GM12878 (cell line): ENCODE data around the gene GALNT18. TPM values are rescaled to one million over a fixed set of nuclear protein-coding genes. Genes with fewer than 3 reads are reported as not detected.

Source experiments
- ATAC-seq: fragments of 200-7000 bp; cut with Tn5 transposase; 3 replicates; pipeline ENCODE4 v1.9.1; 2020; ENCODE audit warnings: mild to moderate bottlenecking, moderate library complexity
- BruUV-seq: library from RNA; stranded (reverse); fragments of 400-500 nt; replicated peaks from 2 replicates; lab custom pipeline; 2021; lab: Mats Ljungman, UMichigan
- CTCF ChIA-PET: fragments of 300-600 bp; sonication (Branson Sonifier 250); formaldehyde crosslinking; extraction: SDS; loops from one replicate; lab custom pipeline; 2021; ENCODE audit warnings: inconsistent platforms; lab: Yijun Ruan, JAX
- POLR2A ChIA-PET: fragments of 350-600 bp; formaldehyde crosslinking; extraction: SDS; loops from one replicate; lab custom pipeline; 2021; ENCODE audit warnings: inconsistent platforms; lab: Charles Lee
- RAD21 ChIA-PET: fragments of 300-600 bp; sonication (Branson Sonifier 250); formaldehyde crosslinking; loops from one replicate; lab custom pipeline; 2023; ENCODE audit warnings: antibody characterized with exemption; ENCODE audit not compliant: unreplicated experiment; lab: Charles Lee
- SMC1A ChIA-PET: fragments of 300-600 bp; sonication (Branson Sonifier 250); formaldehyde crosslinking; loops from one replicate; lab custom pipeline; 2023; ENCODE audit not compliant: unreplicated experiment, uncharacterized antibody; lab: Charles Lee
- DNase-seq: peaks from one replicate; pipeline ENCODE4 v3.0.0-alpha.2; 2011; ENCODE audit warnings: low read depth, low spot score
- FAIRE-seq: peaks from 3 replicates; lab custom pipeline; 2011; peaks lifted over from hg19 to GRCh38; lab: Jason Lieb, UNC
- H2AFZ ChIP-seq: 2 replicates; pipeline ENCODE4 v1.6.0; 2011; ENCODE audit warnings: low read depth, low read length, control low read depth; ENCODE audit not compliant: control insufficient read depth
- H3K27ac ChIP-seq: 2 replicates; pipeline ENCODE4 v1.5.1; 2011; ENCODE audit warnings: control low read depth; ENCODE audit not compliant: control insufficient read depth, insufficient read depth
- H3K27me3 ChIP-seq, 2 experiments: replicated peaks in 1 of 2; 2 replicates each; pipeline versions ENCODE4 v1.6.0 to v1.6.1; 2011; ENCODE audit warnings: low read length in 1 of 2; ENCODE audit not compliant: control insufficient read depth in 2 of 2, insufficient read depth in 2 of 2
- H3K36me3 ChIP-seq, 2 experiments: 2 replicates each; pipeline ENCODE4 v1.5.1; 2011; ENCODE audit warnings: low read length in 1 of 2; ENCODE audit not compliant: control insufficient read depth in 2 of 2, insufficient read depth in 2 of 2
- H3K4me1 ChIP-seq: 2 replicates; pipeline ENCODE4 v1.6.1; 2011; ENCODE audit warnings: mild to moderate bottlenecking, low read length, moderate library complexity, mixed read lengths; ENCODE audit not compliant: control insufficient read depth, insufficient read depth
- H3K4me2 ChIP-seq: 2 replicates; pipeline ENCODE4 v1.6.0; 2011; ENCODE audit warnings: control low read depth; ENCODE audit not compliant: control insufficient read depth, insufficient read depth
- H3K4me3 ChIP-seq: fragments of 200-600 bp; sonication (generic); 2 replicates; pipeline ENCODE4 v1.5.1; 2016
- H3K79me2 ChIP-seq: 2 replicates; pipeline ENCODE4 v1.6.0; 2011; ENCODE audit warnings: low read length; ENCODE audit not compliant: control insufficient read depth, insufficient read depth
- H3K9ac ChIP-seq: 2 replicates; pipeline ENCODE4 v1.8.0; 2011; ENCODE audit warnings: low read length, control low read depth, mixed read lengths; ENCODE audit not compliant: control insufficient read depth, insufficient read depth
- H3K9me3 ChIP-seq: replicated peaks from 3 replicates; pipeline ENCODE4 v1.5.1; 2011; ENCODE audit warnings: mild to moderate bottlenecking, low read length; ENCODE audit not compliant: control insufficient read depth, insufficient read depth
- H4K20me1 ChIP-seq: 2 replicates; pipeline ENCODE4 v1.6.0; 2011; ENCODE audit not compliant: control insufficient read depth, insufficient read depth
- ASH2L ChIP-seq: fragments of 300-600, 200-600 bp; sonication (generic); IDR thresholded peaks from 2 replicates; pipeline ENCODE4 v1.6.1; 2017; ENCODE audit warnings: low read depth, mild to moderate bottlenecking, borderline replicate concordance
- BMI1 ChIP-seq: fragments of 450-650 bp; IDR thresholded peaks from 2 replicates; pipeline ENCODE4 v1.6.1; 2016; ENCODE audit warnings: mild to moderate bottlenecking, moderate library complexity, borderline replicate concordance
- EP300 ChIP-seq, 2 experiments: fragments of 150-350 bp in 1 of 2; IDR thresholded peaks; 2 replicates each; pipeline ENCODE4 v1.6.1; 2011 to 2012; ENCODE audit warnings: low read depth in 2 of 2, low read length in 2 of 2, borderline replicate concordance in 1 of 2, improper control_type of control experiment in 1 of 2, inconsistent platforms in 1 of 2; ENCODE audit not compliant: control insufficient read depth in 1 of 2
- HDAC6 ChIP-seq: fragments of 200-600 bp; sonication (generic); IDR thresholded peaks from one replicate; pipeline ENCODE4 v1.8.0; 2017; ENCODE audit warnings: antibody characterized with exemption; ENCODE audit not compliant: unreplicated experiment
- NBN ChIP-seq: fragments of 450-650 bp; IDR thresholded peaks from 2 replicates; pipeline ENCODE4 v1.6.1; 2016
- NFYB ChIP-seq: IDR thresholded peaks from 2 replicates; pipeline ENCODE4 v1.6.1; 2011; ENCODE audit warnings: low read depth, mild to moderate bottlenecking, low read length, improper control_type of control experiment, moderate library complexity; ENCODE audit not compliant: insufficient read depth
- SMAD1 ChIP-seq: fragments of 450-650 bp; IDR thresholded peaks from 2 replicates; pipeline ENCODE4 v1.6.1; 2018; ENCODE audit warnings: mild to moderate bottlenecking, low read depth; ENCODE audit not compliant: partially characterized antibody
- SMARCA5 ChIP-seq: fragments of 450-650 bp; IDR thresholded peaks from 2 replicates; pipeline ENCODE4 v1.6.1; 2017; ENCODE audit warnings: mild to moderate bottlenecking
- SPI1 ChIP-seq: IDR thresholded peaks from 2 replicates; pipeline ENCODE4 v1.6.1; 2011; ENCODE audit warnings: low read depth, mild to moderate bottlenecking, low read length, moderate library complexity, borderline replicate concordance; ENCODE audit not compliant: insufficient read depth
- SUPT20H ChIP-seq: IDR thresholded peaks from 2 replicates; pipeline ENCODE4 v1.6.1; 2011; ENCODE audit warnings: low read depth, mild to moderate bottlenecking, low read length, moderate library complexity, borderline replicate concordance; ENCODE audit not compliant: control insufficient read depth
- TAF1 ChIP-seq: IDR thresholded peaks from 2 replicates; pipeline ENCODE4 v1.6.1; 2011; ENCODE audit warnings: mild to moderate bottlenecking, low read depth, low read length, borderline replicate concordance
- WGBS: methylation state at CpG from one replicate; pipeline ENCODE4 v1.1.6; 2016; ENCODE audit warnings: low lambda C conversion rate; ENCODE audit not compliant: insufficient replicate concordance, insufficient coverage; ENCODE audit errors: missing lambda C conversion rate; 5-methylcytosine and 5-hydroxymethylcytosine counted together
- in situ Hi-C: fragments of 300-500 bp; cut with MboI; formaldehyde crosslinking; loops from 9 replicates; pipeline ENCODE4 v1.14.3; 2018; ENCODE audit warnings: mixed read lengths
- intact Hi-C: fragments of 100-400 bp; cut with micrococcal nuclease; formaldehyde crosslinking; loops from one replicate; pipeline ENCODE4 v1.14.2; 2022; ENCODE audit not compliant: unreplicated experiment
- polyA plus RNA-seq, 11 experiments: library from polyadenylated mRNA; depleted of rRNA in 4 of 11; unstranded in 6 of 11; stranded (reverse) in 5 of 11; fragments of >200 nt; fragmentation: Nextera tagmentation in 4 of 11; fragmentation: Illumina TruSeq in 1 of 11; extraction: Ambion mirVana in 4 of 11; extraction: Trizol in 1 of 11; gene quantifications; 1 replicate in 1 of 11; 2 replicates in 10 of 11; pipeline versions ENCODE4 v1.2.1 to v1.2.3, GENCODE V29; 2011 to 2016; ENCODE audit warnings: inconsistent platforms in 2 of 11, missing spikeins in 2 of 11, low read depth in 1 of 11
- total RNA-seq, 4 experiments: library from RNA; depleted of rRNA in 3 of 4; stranded (reverse); fragments of >200 nt in 3 of 4; fragmentation: Illumina TruSeq in 1 of 4; extraction: Trizol in 1 of 4; gene quantifications; 2 replicates each; pipeline versions ENCODE4 v1.2.1 to v1.2.3, GENCODE V29; 2013 to 2021
- TF ChIP-seq, protein P1 (sequence below): fragments of 450-650 bp; IDR thresholded peaks from 2 replicates; pipeline ENCODE4 v1.6.1; 2017; ENCODE audit warnings: mild to moderate bottlenecking
- TF ChIP-seq, protein P2 (sequence below): IDR thresholded peaks from 2 replicates; pipeline ENCODE4 v1.6.1; 2012; ENCODE audit warnings: low read length, inconsistent platforms
- TF ChIP-seq, protein P3 (sequence below): IDR thresholded peaks from 2 replicates; pipeline ENCODE4 v1.6.1; 2012; ENCODE audit warnings: low read depth, low read length, improper control_type of control experiment
- TF ChIP-seq, protein P4 (sequence below): fragments of 150-350 bp; IDR thresholded peaks from 2 replicates; pipeline ENCODE4 v1.6.1; 2016; ENCODE audit warnings: low read depth, low read length

The GALNT18 gene
- total and polyA plus RNA-seq, 10 of the 15 experiments (the other 5 are each of a cell fraction or from before 2014, with no cell fraction given) = 1.2 to 14.2 (median 6.3) TPM

DNA sequence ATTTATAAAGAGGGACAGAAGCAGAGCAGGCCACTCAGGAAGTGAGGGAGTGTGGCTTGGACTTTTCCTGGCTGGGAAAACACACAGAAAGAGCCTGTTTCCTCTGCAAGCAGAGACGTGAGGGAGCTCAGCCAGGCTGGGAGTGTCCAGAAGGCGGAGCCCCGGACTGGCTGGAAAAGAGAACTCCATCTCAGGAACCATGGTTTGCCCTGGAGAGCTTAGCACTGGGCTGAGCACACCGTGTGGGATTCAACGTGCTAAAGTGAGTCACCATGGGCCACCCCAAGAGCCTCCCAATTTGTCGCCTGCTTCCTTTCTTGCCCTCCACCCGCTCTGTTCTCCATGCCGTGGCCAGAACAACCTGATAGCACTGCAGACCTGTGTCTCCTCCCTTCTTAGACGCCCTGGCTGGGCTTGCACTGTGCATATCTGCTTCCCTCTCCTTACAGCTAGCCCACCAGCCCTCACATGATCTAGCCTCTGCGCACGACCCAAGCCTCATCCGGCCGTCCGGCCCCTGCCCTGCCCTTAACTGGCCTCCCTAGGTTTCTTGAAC, 51.8 kb downstream of the GALNT18 start:
- CTCF ChIA-PET = interaction anchor here (0.8 kb wide), 1 partner anchor 52 kb away, joined by 3 read pairs; the partner anchor contains the start of gene GALNT18
- 66% methylated on average over 13 of the region's 14 CpGs for WGBS
- no peak for ATAC-seq
- no peak overlapping the region for H3K27ac ChIP-seq
- H4K20me1 ChIP-seq = no peaks in the 10 kb centered on the region
- RAD21 ChIA-PET = no interaction called here
- peaks cover 10% of the 10 kb centered on the region for H3K79me2 ChIP-seq
- no peak for DNase-seq
- intact Hi-C loops (no loop called here), in situ Hi-C loops (no loop called here)
- BruUV-seq = no TSS peak
- no peaks in the 10 kb centered on the region for H3K27me3 ChIP-seq
- POLR2A ChIA-PET = no interaction called here
- H3K9me3 ChIP-seq = no peaks in the 10 kb centered on the region
- FAIRE-seq = no peak
- no peak overlapping the region for H2AFZ ChIP-seq
- no peaks in the 10 kb centered on the region for H3K36me3 ChIP-seq
- no peak overlapping the region for H3K4me3 ChIP-seq
- SMC1A ChIA-PET = interaction anchor here (1.3 to 1.7 kb wide), 3 partner anchors 15 to 218 kb away, joined by 3 to 4 read pairs (median 3); no protein-coding TSS in a partner anchor
- no peak overlapping the region for H3K9ac ChIP-seq
- no peak overlapping the region for H3K4me2 ChIP-seq
- peaks cover 21% of the 10 kb centered on the region for H3K4me1 ChIP-seq
- TF ChIP-seq, protein P1, sequence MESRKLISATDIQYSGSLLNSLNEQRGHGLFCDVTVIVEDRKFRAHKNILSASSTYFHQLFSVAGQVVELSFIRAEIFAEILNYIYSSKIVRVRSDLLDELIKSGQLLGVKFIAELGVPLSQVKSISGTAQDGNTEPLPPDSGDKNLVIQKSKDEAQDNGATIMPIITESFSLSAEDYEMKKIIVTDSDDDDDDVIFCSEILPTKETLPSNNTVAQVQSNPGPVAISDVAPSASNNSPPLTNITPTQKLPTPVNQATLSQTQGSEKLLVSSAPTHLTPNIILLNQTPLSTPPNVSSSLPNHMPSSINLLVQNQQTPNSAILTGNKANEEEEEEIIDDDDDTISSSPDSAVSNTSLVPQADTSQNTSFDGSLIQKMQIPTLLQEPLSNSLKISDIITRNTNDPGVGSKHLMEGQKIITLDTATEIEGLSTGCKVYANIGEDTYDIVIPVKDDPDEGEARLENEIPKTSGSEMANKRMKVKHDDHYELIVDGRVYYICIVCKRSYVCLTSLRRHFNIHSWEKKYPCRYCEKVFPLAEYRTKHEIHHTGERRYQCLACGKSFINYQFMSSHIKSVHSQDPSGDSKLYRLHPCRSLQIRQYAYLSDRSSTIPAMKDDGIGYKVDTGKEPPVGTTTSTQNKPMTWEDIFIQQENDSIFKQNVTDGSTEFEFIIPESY = no peak
- TF ChIP-seq SMARCA5 (no peak), SPI1 (no peak), NBN (no peak), EP300 (IDR thresholded peaks at IDR 0.05; ENCODE audit: borderline replicate concordance in 1 of 2, control insufficient read depth in 1 of 2, low read depth in 2 of 2, low read length in 2 of 2) (no peak), NFYB (no peak), SUPT20H (no peak), HDAC6 (no peak), BMI1 (no peak), TAF1 (no peak), SMAD1 (no peak), ASH2L (no peak)
- TF ChIP-seq, protein P2, sequence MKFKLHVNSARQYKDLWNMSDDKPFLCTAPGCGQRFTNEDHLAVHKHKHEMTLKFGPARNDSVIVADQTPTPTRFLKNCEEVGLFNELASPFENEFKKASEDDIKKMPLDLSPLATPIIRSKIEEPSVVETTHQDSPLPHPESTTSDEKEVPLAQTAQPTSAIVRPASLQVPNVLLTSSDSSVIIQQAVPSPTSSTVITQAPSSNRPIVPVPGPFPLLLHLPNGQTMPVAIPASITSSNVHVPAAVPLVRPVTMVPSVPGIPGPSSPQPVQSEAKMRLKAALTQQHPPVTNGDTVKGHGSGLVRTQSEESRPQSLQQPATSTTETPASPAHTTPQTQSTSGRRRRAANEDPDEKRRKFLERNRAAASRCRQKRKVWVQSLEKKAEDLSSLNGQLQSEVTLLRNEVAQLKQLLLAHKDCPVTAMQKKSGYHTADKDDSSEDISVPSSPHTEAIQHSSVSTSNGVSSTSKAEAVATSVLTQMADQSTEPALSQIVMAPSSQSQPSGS = no peak
- TF ChIP-seq, protein P3, sequence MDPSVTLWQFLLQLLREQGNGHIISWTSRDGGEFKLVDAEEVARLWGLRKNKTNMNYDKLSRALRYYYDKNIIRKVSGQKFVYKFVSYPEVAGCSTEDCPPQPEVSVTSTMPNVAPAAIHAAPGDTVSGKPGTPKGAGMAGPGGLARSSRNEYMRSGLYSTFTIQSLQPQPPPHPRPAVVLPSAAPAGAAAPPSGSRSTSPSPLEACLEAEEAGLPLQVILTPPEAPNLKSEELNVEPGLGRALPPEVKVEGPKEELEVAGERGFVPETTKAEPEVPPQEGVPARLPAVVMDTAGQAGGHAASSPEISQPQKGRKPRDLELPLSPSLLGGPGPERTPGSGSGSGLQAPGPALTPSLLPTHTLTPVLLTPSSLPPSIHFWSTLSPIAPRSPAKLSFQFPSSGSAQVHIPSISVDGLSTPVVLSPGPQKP = no peak
- TF ChIP-seq, protein P4, sequence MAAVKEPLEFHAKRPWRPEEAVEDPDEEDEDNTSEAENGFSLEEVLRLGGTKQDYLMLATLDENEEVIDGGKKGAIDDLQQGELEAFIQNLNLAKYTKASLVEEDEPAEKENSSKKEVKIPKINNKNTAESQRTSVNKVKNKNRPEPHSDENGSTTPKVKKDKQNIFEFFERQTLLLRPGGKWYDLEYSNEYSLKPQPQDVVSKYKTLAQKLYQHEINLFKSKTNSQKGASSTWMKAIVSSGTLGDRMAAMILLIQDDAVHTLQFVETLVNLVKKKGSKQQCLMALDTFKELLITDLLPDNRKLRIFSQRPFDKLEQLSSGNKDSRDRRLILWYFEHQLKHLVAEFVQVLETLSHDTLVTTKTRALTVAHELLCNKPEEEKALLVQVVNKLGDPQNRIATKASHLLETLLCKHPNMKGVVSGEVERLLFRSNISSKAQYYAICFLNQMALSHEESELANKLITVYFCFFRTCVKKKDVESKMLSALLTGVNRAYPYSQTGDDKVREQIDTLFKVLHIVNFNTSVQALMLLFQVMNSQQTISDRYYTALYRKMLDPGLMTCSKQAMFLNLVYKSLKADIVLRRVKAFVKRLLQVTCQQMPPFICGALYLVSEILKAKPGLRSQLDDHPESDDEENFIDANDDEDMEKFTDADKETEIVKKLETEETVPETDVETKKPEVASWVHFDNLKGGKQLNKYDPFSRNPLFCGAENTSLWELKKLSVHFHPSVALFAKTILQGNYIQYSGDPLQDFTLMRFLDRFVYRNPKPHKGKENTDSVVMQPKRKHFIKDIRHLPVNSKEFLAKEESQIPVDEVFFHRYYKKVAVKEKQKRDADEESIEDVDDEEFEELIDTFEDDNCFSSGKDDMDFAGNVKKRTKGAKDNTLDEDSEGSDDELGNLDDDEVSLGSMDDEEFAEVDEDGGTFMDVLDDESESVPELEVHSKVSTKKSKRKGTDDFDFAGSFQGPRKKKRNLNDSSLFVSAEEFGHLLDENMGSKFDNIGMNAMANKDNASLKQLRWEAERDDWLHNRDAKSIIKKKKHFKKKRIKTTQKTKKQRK = no peak
